Cerebellar cortex (tissue), 1 donor: Measurements from ENCODE around the gene PRKCD.

Experiments
- DNase-seq: peaks from one replicate; pipeline ENCODE4 v3.0.0-alpha.2; 2015; ENCODE audit warnings: low spot score

The PRKCD gene

DNA sequence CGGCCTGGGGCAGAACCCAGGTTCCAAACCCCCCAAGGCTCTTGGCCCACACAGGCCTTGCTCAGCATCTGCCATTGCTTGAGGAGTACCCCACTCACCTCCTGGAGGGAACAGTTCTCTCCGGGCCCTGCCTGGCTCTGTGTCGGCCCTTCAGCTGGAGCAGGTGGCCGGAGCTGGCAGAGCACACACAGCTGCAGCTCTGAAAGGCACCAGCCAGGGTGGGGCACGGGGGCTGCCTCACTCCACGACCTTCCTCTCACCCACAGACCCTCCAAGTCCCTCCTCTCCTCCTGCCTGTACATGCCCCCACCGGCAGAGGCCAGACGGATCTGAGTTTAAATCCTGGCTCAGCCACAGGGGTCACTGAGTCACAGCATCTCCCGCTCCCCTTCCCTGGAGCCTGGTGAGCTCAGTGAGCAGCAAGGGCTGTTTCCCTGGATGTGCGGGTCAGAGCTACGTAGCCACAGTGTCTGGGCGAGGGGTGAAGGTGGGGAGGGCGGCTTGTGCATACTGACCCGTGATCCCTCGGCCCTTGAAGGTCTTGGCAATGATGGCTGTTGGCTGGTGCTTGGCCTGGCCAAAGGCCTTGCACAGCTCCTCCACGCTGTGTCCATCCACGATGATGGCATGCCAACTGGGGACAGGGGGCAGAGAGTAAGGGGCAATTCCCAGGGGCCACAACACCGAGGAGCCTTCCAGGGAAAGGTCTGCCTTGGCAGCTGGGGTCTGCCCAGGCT, 71.8 kb downstream of the PRKCD start:
- no peak for DNase-seq

DNA sequence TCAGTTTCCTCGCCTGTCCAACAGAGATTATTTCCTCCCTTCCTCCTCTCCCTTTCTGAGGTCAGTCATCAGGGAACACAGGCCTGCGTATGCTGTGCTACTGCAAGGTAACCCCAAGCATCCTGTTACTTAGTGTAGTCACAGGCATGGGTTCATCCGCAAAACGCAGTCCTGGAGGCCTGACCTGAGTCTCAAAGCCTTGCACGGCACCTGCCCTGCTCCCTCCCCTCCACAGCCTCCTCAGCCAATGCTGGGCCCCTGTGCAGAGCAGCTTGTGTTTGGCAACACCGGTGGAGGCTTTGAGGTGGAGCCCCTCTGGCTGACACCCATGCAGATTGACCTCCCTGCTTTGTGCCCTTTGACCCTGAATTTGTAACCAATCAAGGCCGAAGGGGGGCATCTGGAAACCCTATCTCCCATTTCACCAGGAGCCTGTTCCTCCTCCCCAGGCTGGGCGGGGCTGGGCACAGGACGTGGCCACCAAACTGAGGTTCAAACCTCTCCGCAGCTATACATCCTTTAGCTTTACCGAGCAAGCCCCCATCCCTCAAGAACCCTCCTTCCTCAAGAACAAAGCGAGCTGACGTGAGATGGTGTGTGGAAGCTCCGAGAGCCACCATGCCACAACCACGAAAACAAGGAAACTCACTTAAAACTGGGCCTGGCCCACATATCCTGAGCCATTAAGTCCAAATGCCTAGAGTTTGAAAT, 73.3 kb downstream of the PRKCD start:
- no peak for DNase-seq

DNA sequence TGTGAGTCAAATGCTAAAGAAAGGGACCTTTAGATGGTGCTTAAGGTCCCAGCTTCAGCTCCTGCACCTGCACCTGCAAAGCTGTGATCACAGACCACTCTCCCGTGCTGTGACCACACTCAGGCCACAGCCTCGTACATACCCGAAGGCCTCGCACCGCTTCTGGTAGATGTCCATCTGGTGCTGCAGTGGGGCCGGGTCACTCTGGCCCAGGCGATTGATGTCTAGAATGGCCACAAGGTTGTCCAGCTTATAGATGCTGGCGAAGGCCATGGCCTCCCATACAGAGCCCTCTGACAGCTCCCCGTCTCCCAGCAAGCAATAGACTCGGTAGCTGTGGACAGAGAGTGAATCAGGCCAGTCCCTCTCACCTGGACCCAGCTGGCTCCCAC, 73.8 kb downstream of the PRKCD start:
- no peak for DNase-seq

DNA sequence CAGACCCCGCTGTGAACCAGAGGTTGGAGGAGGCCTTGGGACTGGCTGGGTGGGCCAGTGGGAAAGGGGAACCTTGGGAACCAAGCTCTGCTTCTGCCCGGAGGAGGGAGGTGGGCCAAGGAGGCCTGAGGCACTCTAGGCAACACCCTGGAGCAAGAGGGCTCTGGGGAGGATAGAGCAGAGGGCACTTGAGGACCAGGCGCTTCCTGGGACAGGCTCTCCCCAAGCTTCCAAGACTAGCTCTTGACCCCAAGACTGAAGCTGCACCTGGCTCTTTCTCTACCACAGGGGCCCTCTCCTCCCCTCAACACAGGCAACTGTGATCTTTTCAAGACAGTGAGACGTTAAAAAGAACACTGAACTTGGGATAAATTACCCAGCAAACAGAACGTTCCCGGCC, 74.5 kb downstream of the PRKCD start:
- no peak for DNase-seq

DNA sequence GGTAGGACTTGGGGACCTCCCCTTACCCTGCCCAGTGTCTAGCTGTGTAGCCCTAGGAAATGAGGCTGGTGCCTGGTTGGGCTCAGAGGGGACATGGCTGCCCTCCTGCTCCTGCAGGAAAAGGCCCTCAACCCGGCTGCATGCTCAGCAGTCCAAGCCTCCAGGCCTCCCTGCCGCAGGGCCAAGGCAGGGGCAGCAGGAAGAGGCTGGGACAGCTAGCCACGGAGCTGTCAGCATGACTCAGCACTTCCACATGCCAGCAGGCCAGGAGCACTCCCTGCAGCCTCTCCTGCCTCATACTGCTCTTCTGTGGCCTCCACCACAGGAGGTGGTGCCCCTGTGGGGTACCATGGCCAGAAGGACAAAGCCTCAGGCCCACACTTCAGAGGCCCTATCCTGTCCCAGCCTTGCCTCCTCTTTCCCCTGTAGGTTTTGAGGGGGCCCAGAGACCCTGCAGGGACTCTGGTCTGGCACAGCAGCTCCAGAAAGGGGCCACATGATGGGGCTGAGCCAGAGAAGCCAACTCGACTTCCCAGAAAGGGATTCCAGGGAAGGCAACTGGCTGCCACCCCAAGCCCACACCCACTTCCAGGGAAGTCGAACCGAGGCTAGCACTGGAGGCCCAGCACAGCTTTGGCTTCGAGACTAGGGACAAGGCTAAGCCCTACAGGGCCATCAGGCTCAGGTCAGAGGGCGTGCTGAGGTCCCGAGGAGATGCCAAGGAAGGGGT, 75.3 kb downstream of the PRKCD start:
- peak; percentile 39 for DNase-seq

DNA sequence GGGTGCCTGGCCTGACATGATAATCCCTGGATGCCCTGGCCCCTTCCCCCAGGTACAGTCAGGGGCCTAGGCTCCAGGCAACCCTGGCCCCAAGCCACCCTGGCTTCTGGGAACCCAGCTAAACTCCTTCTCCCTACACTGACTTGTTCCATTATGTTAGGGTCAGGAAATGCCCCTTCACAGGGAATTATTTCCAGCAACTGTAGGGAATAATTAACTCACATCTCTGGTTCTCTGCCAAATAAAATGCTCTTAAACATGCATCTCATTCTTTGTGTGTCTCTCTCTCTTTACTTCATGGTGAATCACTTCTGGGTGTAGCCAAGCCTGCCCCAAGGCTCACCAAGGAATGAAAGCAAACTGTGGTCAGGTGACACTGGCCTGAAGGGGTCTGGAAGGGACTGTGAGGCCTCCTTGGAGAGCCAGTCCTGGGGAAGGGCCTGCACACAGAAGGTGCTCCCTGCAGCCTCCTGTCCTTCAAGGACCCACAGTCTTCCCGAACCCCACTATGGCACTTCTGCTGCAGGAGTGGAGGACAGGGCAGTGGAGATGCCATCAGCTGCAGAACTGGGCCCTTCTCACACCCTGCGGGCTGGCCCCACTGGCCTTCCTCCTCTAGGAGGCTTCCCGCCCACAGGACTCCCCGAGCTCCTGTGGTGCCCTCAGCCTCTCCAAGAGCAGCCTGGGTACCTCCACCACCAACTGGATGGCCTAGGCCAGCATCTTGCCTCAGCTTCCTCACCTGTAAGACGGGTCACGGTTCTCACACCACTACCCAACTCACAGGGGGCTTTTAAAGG, 77.2 kb downstream of the PRKCD start:
- no peak for DNase-seq

DNA sequence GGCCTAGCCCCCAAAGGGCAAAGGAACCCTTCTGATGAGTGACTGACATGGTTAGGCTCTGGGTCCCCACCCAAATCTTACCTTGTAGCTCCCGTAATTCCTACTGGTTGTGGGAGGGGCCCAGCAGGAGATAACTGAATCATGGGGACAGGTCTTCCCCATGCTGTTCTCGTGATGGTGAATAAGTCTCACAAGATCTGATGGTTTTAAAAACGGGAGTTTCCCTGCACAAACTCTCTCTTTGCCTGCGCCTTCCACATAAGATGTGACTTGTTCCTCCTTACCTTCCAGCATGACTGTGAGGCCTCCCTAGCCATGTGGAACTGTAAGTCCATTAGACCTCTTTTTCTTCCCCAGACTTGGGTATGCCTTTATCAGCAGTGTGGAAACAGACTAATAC, 77.9 kb downstream of the PRKCD start:
- no peak for DNase-seq

DNA sequence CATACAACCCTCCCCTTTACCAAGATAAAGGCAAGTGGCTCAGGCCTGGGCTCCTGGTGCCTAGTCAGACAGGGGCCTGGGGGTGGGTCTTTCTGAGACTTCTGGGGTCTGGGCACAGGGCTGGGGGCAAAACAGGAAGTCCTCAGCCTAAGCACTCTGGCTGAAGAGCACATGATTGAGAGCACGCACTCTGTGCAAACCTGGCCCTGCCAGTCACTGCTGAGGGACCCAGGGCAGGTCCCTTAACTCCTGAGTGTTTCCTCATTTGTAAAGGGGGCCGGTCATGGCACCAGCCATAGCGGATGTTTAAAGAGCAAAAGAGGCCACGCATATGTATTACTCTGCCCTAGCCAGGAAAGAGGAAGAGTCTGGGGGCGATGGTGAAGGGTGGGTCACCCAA, 78.8 kb downstream of the PRKCD start:
- no peak for DNase-seq

DNA sequence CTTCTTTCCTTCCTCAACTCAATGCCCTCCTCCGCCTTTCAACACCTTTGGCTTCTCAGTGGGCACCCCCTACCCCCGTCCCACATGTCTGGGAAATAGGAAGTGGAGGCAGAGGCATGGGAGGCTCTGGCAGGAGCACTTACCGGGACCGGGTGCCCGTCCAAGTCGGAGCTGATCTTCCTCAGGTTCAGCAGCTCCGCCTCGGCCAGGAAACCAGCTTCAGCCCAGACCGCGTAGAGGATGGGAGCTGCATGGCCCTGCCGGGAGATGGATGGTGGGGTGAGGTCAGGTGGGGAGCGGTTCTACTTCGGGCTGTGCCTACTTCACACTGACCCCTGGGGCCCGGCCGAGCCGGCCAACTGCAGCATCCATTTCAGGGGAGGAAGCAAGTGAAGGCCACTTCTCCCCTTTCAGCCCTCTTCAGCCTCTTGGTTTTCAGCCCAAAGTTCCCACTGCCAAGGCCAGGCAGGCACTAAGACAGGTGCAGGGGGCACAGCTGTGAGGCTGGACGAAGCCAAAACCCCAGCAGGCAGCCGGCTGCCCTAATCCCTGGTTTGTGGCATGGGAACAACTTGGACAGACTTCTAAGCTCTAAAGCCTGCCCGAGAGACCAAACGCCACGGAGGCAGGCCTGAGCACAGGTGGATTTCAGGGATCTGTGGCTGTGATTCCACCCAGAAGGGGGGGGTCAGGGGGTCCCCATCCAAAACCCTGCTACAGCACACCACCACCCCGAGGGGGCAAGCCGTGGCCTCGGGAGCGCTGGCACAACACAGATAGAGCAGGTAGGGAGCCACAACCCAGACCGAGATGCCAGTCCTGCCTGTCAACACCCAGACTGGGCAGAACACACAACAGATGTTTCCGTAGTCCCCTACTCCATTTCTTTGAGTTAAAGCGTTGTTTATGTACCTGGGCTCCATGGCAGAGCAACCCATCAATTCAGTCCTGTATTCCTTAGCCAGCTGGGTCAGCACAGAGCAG, 80.3 kb downstream of the PRKCD start:
- DNase-seq: peak; percentile 47

DNA sequence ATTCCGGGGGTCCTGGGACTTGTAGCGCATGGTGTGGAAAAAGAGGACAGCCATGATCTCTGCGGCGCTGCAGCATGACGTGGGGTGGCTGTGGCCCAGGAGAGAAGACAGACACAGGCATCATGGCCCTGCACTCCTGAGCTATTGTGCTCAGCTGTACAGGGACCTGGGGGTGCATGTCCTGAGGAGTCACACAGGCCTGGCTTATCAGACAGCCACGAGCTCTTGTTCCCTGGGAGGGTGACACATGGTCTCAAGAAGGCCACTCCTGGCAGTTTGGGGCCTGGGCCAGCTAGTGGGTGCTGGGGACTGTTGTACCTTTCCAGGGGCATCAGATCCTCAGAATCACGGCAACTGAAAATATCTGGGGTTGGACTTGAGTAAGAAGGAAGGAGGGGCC, 81.1 kb downstream of the PRKCD start:
- no peak for DNase-seq
